Heart left ventricle (tissue), 16 donors: ENCODE results near the gene TEX2. TPM values are rescaled to one million over a fixed set of nuclear protein-coding genes. Genes with fewer than 3 reads are reported as not detected.

Experiments used
- ATAC-seq, 4 donors: fragments of 200-7000 bp; cut with Tn5 transposase; one replicate each; pipeline ENCODE4 v1.9.1; 2020 to 2022; ENCODE audit warnings: moderate library complexity in 4 of 4, mild to moderate bottlenecking in 3 of 4, moderate number of reproducible peaks in 1 of 4
- DNase-seq, 5 donors: peaks; one replicate each; pipeline ENCODE4 v3.0.0-alpha.2; 2020
- H3K27ac ChIP-seq, 12 donors: fragments of 200-600 bp; sonication (generic) in 4 of 12; one replicate each; pipeline versions ENCODE4 v1.5.0 to v1.8.0; 2016 to 2022; ENCODE audit warnings: mild to moderate bottlenecking in 2 of 12
- H3K27me3 ChIP-seq, 9 donors: fragments of 200-600 bp; sonication (generic) in 2 of 9; one replicate each; pipeline versions ENCODE4 v1.5.1 to v1.8.0; 2016 to 2022; ENCODE audit warnings: mild to moderate bottlenecking in 3 of 9
- H3K36me3 ChIP-seq, 9 donors: fragments of 200-600 bp; sonication (generic) in 2 of 9; one replicate each; pipeline versions ENCODE4 v1.5.0 to v1.8.0; 2018 to 2022; ENCODE audit warnings: mild to moderate bottlenecking in 2 of 9
- H3K4me1 ChIP-seq, 12 donors: fragments of 200-600 bp; sonication (generic) in 4 of 12; one replicate each; pipeline versions ENCODE4 v1.5.0 to v1.8.0; 2016 to 2022; ENCODE audit warnings: mild to moderate bottlenecking in 3 of 12
- H3K4me3 ChIP-seq, 12 donors: fragments of 200-600 bp; sonication (generic) in 4 of 12; one replicate each; pipeline versions ENCODE4 v1.5.0 to v1.8.0; 2017 to 2022; ENCODE audit warnings: mild to moderate bottlenecking in 9 of 12, moderate library complexity in 4 of 12
- H3K9me3 ChIP-seq, 12 donors: fragments of 200-600 bp; sonication (generic) in 4 of 12; one replicate each; pipeline versions ENCODE4 v1.5.0 to v1.8.0; 2016 to 2022; ENCODE audit warnings: mild to moderate bottlenecking in 1 of 12
- POLR2A ChIP-seq, 2 donors: fragments of 450-650 bp; IDR thresholded peaks; one replicate each; pipeline ENCODE4 v1.6.1; 2017; ENCODE audit warnings: antibody characterized with exemption in 2 of 2, mild to moderate bottlenecking in 2 of 2, moderate library complexity in 2 of 2
- WGBS, 4 donors: extraction: QIAGEN DNeasy Blood & Tissue Kit in 2 of 4; methylation state at CpG; one replicate each; pipeline versions ENCODE4 v1.1.5 to v1.1.7; 2013 to 2018; 5-methylcytosine and 5-hydroxymethylcytosine counted together
- intact Hi-C, 10 donors: fragments of 100-400 bp; cut with DNase I; formaldehyde crosslinking; loops; one replicate each; pipeline versions ENCODE4 v1.11.1 to v1.14.2; 2022
- polyA plus RNA-seq, 2 donors: library from polyadenylated mRNA; stranded (reverse); fragments of 200-250 nt; gene quantifications; one replicate each; pipeline ENCODE4 v1.2.3, GENCODE V29; 2013
- total RNA-seq, 9 donors: library from RNA; depleted of rRNA in 2 of 9; stranded (reverse); fragments of >200 nt in 2 of 9; fragmentation: NEBNext Ultra II Directional in 3 of 9; extraction: Animal tissue kit (Norgen Biotek cat#: 25700) in 3 of 9; gene quantifications; one replicate each; pipeline versions ENCODE4 v1.1.0 to v1.2.4, GENCODE V29; 2016 to 2023
- TF ChIP-seq, protein P1 (sequence below), 12 donors: fragments of 200-600 bp; sonication (generic) in 4 of 12; IDR thresholded peaks; one replicate each; pipeline versions ENCODE4 v1.5.0 to v1.8.0; 2018 to 2022; ENCODE audit warnings: antibody characterized with exemption in 12 of 12, mild to moderate bottlenecking in 5 of 12
- donor health status: ischemic (EF 13 %, LVEDD 7.1; RV severe dilation, severe dysfunction).
- donor health status: healthy with polysubstance abuse.
- donor health status: DM: no; HTN: yes; CAD: no.
- donor health status: DM: no; HTN: no; CAD: no.
- donor health status: ischemic (EF 25% LVEDD 6.9; RV normal size, moderate dysfunction).
- donor health status: ischemic (EF 25% LVEDD 5.7; RV mildly dilated, moderate dysfunction).
- donor health status: healthy.
- donor health status: DM: yes; HTN: yes; CAD: no.
- donor health status: ischemic (EF 35%, LVEDD 5.7; RV mildly dilated, moderate dysfunction).
- donor health status: nonischemic (EF 11% LVEDD 7.7; RV severe dilation, severe dysfunction).
- donor health status: DM: yes; HTN: yes; CAD: no.
- donor health status: PGD.
- donor health status: ischemic (EF 29% LVEDD 5.4; RV normal size, mild dysfunction).
- donor health status: nonischemic (EF 23%, LVEDD 6.1; RV moderate dilation, normal function).

TEX2 gene
- total and polyA plus RNA-seq, 11 donors: 16.8 to 55.8 (median 50.5) TPM

DNA sequence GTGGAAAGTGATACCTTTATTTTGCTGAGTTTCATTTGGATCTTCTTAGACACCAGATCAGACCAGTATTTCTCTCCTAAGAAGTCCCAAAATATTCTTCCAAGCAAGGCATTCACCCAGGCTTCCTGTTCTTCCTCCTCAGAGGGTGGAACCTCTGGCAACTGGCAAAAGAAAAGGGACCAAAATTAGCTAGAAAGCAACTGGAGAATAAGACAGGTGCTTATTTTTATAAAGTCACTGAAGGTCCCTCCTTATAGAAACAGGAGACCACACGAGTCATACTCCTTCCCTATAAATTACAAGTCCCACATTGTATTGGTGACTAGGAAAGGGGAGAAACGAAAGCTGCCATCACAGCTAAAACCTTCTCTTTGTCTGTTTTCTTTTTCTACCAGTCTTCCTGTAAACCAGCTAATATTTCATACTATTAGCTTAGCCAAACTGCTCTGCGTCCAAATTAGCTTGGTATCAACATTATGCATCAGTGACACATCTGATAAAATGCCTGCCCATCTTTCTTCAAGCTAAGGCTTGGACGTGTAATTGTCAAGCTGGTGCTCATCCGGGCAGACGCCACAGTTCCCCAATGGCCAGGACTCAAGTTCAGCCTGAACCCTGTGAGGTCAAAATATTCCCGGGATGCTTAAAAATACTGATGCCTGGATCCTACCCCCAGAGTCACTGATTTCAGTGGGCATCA, 85.6 kb downstream of the TEX2 start:
- no peak for DNase-seq
- H3K9me3 ChIP-seq: no peaks in the 10 kb centered on the region
- peak overlapping the region; percentile 14 to 86 (median 64) for H3K27ac ChIP-seq
- no peak for ATAC-seq
- intact Hi-C loops: loop anchor here in 1 of 10 donors (2.0 kb wide), 1 partner anchor 79 kb away; no protein-coding TSS in a partner anchor
- peaks cover 0 to 78% (median 33%) of the 10 kb centered on the region in 12 donors for H3K4me1 ChIP-seq
- H3K27me3 ChIP-seq: no peaks in the 10 kb centered on the region
- H3K4me3 ChIP-seq: no peak overlapping the region
- WGBS, 4 donors: 77 to 92% (median 87%) methylated on average over 7 of the region's 7 CpGs
- H3K36me3 ChIP-seq: peaks cover 0 to 19% (median 6%) of the 10 kb centered on the region in 9 donors
- TF ChIP-seq, protein P1, sequence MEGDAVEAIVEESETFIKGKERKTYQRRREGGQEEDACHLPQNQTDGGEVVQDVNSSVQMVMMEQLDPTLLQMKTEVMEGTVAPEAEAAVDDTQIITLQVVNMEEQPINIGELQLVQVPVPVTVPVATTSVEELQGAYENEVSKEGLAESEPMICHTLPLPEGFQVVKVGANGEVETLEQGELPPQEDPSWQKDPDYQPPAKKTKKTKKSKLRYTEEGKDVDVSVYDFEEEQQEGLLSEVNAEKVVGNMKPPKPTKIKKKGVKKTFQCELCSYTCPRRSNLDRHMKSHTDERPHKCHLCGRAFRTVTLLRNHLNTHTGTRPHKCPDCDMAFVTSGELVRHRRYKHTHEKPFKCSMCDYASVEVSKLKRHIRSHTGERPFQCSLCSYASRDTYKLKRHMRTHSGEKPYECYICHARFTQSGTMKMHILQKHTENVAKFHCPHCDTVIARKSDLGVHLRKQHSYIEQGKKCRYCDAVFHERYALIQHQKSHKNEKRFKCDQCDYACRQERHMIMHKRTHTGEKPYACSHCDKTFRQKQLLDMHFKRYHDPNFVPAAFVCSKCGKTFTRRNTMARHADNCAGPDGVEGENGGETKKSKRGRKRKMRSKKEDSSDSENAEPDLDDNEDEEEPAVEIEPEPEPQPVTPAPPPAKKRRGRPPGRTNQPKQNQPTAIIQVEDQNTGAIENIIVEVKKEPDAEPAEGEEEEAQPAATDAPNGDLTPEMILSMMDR (IDR thresholded peaks at IDR 0.05): no peak
- TF ChIP-seq POLR2A (IDR thresholded peaks at IDR 0.05): no peak

GRCh38 chr17:64176556-64176955, 86.5 kb downstream of the TEX2 start:
- no peaks in the 10 kb centered on the region for H3K9me3 ChIP-seq
- no peaks in the 10 kb centered on the region for H3K27me3 ChIP-seq
- no peak overlapping the region for H3K4me3 ChIP-seq
- ATAC-seq (peak; percentile 30 to 78 (median 52)), DNase-seq (no peak)
- peaks cover 0 to 78% (median 33%) of the 10 kb centered on the region in 12 donors for H3K4me1 ChIP-seq
- peak overlapping the region; percentile 14 to 86 (median 64) for H3K27ac ChIP-seq
- peaks cover 0 to 23% (median 6%) of the 10 kb centered on the region in 9 donors for H3K36me3 ChIP-seq
- TF ChIP-seq, protein P1 (IDR thresholded peaks at IDR 0.05): no peak
- no peak for TF ChIP-seq POLR2A (IDR thresholded peaks at IDR 0.05)
- intact Hi-C loops: no loop called here

DNA sequence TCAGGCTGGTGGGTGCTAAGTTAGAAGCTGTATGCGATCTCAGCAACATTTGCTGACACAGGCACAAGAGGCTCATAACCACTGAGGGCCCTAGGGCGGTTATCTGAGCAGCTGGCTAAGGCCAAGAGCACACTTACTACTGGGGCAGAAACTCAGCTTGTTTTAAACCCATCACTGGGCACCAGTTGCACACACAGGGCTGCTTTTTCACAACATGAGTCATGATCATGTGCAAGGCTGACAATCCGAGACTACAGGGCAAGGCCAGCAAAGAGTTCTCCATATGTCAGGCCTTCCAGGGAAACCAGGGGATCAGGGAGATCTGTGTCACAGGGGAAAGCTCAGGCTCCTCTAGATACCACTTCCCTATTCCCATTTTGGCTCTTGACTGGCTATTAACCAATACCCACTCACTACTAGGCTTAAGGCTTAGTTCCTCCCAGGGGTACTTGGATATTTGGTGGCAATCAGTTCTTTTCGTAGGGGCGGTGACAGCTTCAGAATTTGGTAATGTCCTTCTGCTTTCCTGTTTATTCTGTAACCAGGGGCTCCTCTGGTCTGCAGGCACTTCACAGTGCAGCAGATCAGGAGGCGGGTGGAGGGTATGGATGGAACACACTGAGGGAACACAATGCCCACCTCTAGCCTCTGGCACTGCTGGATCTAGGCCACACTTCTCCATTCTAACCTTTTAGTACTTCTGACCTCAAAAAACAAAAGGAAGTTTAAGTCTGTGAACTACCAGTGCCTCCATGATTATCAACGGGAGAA, 88.2 kb downstream of the TEX2 start:
- Histone ChIP-seq H3K36me3 (peaks cover 0 to 38% (median 23%) of the 10 kb centered on the region in 9 donors), H3K4me3 (no peak overlapping the region), H3K27ac (peak overlapping the region in 11 of 12 donors; percentile 14 to 86 (median 46)), H3K9me3 (no peaks in the 10 kb centered on the region), H3K4me1 (peaks cover 0 to 67% (median 34%) of the 10 kb centered on the region in 12 donors), H3K27me3 (no peaks in the 10 kb centered on the region)
- 68 to 87% (median 78%) methylated on average over 7 of the region's 7 CpGs for whole genome bisulfite sequencing, 4 donors
- intact Hi-C loops: no loop called here
- TF ChIP-seq, protein P1 (IDR thresholded peaks at IDR 0.05): no peak
- no peak for TF ChIP-seq POLR2A (IDR thresholded peaks at IDR 0.05)
- DNase-seq: peak in 2 of 5 donors; percentile 44 to 50
- peak; percentile 44 to 67 (median 56) for ATAC-seq

- no peaks in the 10 kb centered on the region for H3K9me3 ChIP-seq
- DNase-seq (no peak), ATAC-seq (peak in 2 of 4 donors; percentile 50 to 57)
- peaks cover 0 to 46% (median 26%) of the 10 kb centered on the region in 9 donors for H3K36me3 ChIP-seq
- intact Hi-C loops: no loop called here
- H3K4me3 ChIP-seq: no peak overlapping the region
- no peaks in the 10 kb centered on the region for H3K27me3 ChIP-seq
- H3K27ac ChIP-seq: peak overlapping the region in 8 of 12 donors; percentile 14 to 86 (median 66)
- TF ChIP-seq, protein P1 (IDR thresholded peaks at IDR 0.05): no peak
- TF ChIP-seq POLR2A (IDR thresholded peaks at IDR 0.05): no peak
- H3K4me1 ChIP-seq: peaks cover 0 to 62% (median 33%) of the 10 kb centered on the region in 12 donors
- 91 to 98% (median 96%) methylated on average over 3 of the region's 3 CpGs for WGBS, 4 donors
These were observed 89.4 kb downstream of the TEX2 start for GRCh38 chr17:64173646-64174045.
